Activated CD4-positive, alpha-beta T cell treated with anti-CD3 and anti-CD28 coated beads, Interleukin-2, amount 10 ng/mL, durations not matched to agents 24 days and 14 days (primary cell): ENCODE data around the gene ASH1L. TPM values are rescaled to one million over a fixed set of nuclear protein-coding genes. Genes with fewer than 3 reads are reported as not detected.
"Not testable (repeated sequence)": the region's sequence is repeated elsewhere in the genome, so short reads cannot be mapped to it uniquely, and the experiment has no call there.

ENCODE experiments used
- DNase-seq: peaks from one replicate; pipeline ENCODE4 v3.0.0; 2022
- H3K27ac Mint-ChIP-seq: one replicate; pipeline ENCODE4 v1.8.0; 2022; ENCODE audit warnings: mild to moderate bottlenecking, mixed read lengths
- H3K27me3 Mint-ChIP-seq: one replicate; pipeline ENCODE4 v1.8.0; 2022; ENCODE audit warnings: mixed read lengths
- H3K36me3 Mint-ChIP-seq: one replicate; pipeline ENCODE4 v1.8.0; 2022; ENCODE audit warnings: low read depth, mild to moderate bottlenecking, mixed read lengths
- H3K4me1 Mint-ChIP-seq: one replicate; pipeline ENCODE4 v1.8.0; 2021; ENCODE audit warnings: mixed read lengths
- H3K4me3 Mint-ChIP-seq: one replicate; pipeline ENCODE4 v1.8.0; 2022; ENCODE audit warnings: mild to moderate bottlenecking, moderate library complexity, mixed read lengths
- H3K9me3 Mint-ChIP-seq: one replicate; pipeline ENCODE4 v1.8.0; 2021; ENCODE audit warnings: mixed read lengths
- intact Hi-C: fragments of 100-400 bp; cut with micrococcal nuclease; formaldehyde crosslinking; loops from one replicate; pipeline ENCODE4 v1.15.1; 2023
- total RNA-seq: library from RNA; stranded (reverse); gene quantifications from 2 replicates; pipeline ENCODE4 v1.2.3, GENCODE V29; 2022

The ASH1L gene
- total RNA-seq, 1 donor from 2014 or later, result 44.7 TPM

DNA sequence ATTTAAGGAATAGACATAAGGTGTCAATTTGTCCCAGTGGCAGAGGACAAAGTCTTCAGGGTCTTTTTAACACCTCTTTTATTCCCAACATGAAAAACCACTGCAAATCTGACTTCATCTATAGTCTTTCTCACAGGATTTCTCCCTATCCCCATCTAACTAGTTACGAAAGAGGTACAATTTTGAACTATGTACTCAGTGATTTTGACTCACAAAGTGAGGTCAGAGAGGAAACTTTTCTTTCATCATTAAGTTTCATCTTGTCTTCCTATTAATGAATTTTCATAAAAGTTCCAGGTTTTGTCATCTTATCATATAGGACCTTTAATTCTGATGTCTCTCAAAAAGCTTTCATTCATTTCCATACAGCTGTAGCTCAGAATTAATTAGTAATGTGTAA is 63.3 kb downstream of the ASH1L start:
- intact Hi-C loops, result no loop called here
- H3K4me3 Mint-ChIP-seq, result no peak overlapping the region
- no peak overlapping the region for H3K27ac Mint-ChIP-seq
- no peaks in the 10 kb centered on the region for H3K27me3 Mint-ChIP-seq
- H3K4me1 Mint-ChIP-seq, result peaks cover 16% of the 10 kb centered on the region
- DNase-seq, result no peak
- peaks cover 4% of the 10 kb centered on the region for H3K36me3 Mint-ChIP-seq
- no peaks in the 10 kb centered on the region for H3K9me3 Mint-ChIP-seq

DNA sequence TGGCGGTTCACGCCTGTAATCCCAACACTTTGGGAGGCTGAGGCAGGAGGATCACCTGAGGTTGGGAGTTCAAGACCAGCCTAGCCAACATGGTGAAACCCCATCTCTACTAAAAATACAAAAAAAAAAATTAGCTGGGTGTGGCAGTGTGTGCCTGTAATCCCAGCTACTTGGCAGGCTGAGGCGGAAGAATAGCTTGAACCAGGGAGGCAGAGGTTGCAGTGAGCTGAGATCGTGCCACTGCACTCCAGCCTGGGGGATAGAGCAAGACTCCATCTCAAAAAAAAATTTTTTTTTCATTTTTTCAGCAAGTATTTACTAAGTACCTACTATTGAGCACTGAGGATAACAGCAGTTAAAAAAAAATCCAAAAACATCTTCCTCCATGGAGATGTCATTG is 69.0 kb downstream of the ASH1L start:
- H3K36me3 Mint-ChIP-seq, H3K27me3 Mint-ChIP-seq, H3K4me3 Mint-ChIP-seq, H3K4me1 Mint-ChIP-seq, H3K9me3 Mint-ChIP-seq, DNase-seq, H3K27ac Mint-ChIP-seq, intact Hi-C loops: not testable (repeated sequence)

DNA sequence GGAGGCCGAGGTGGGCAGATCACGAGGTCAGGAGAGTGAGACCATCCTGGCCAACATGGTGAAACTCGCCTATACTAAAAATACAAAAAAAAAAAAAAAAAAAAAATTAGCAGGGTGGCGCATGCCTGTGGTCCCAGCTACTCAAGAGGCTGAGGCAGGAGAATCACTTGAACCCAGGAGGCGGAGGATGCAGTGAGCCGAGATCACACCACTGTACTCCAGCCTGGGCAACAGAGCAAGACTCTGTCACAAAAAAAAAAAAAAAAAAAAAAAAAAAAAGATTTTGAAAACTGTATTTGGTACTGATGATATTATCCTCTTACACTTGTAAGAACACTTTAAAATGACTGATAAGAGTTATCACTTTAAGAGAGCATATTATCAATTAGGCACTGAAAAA is 74.2 kb downstream of the ASH1L start:
- H3K4me3 Mint-ChIP-seq, result not testable (repeated sequence)

DNA sequence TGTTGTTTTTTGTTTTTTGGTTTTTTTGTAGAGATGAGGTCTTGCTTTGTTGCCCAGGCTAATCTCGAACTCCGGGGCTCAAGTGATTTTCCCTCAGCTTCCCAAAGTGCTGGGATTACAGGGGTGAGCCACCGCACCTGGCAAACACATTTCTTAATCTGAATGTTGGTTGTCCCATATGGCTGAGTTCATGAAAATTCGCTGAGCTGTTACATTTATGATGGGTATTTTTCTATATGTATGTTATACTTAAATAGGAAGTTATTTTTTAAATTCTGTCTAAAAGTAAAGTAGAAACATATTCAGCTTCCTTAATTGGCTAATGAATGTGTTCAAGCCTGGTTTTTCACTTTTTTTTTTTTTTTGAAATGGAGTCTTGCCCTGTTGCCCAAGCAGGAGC is 75.1 kb downstream of the ASH1L start:
- intact Hi-C loops, result no loop called here
- H3K9me3 Mint-ChIP-seq, result no peaks in the 10 kb centered on the region

More for the DNA sequence above, 74.2 kb downstream of the ASH1L start:
- DNase-seq, H3K36me3 Mint-ChIP-seq, H3K27ac Mint-ChIP-seq, H3K27me3 Mint-ChIP-seq, H3K9me3 Mint-ChIP-seq, H3K4me1 Mint-ChIP-seq, intact Hi-C loops: not testable (repeated sequence)

DNA sequence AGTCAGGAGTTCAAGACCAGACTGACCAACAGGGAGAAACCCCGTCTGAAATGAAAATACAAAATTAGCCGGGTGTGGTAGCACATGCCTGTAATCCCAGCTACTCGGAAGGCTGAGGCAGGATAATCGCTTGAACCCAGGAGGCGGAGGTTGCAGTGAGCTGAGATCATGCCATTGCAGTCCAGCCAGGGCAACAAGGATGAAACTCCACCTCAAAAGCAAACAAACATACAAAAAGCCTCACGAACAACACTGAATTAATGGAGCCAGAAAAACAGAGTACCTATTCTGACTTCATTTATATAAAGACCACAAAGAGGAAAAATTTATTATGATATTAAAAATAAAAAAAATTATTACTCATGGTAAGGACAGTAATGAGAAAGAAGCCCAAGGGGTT is 75.7 kb downstream of the ASH1L start:
- H3K4me1 Mint-ChIP-seq, H3K27me3 Mint-ChIP-seq, intact Hi-C loops, H3K27ac Mint-ChIP-seq, DNase-seq, H3K9me3 Mint-ChIP-seq, H3K4me3 Mint-ChIP-seq: not testable (repeated sequence)
- H3K36me3 Mint-ChIP-seq, result peaks cover 16% of the 10 kb centered on the region

More for the DNA sequence above, 75.1 kb downstream of the ASH1L start:
- DNase-seq, result no peak
- Mint-ChIP-seq H3K27me3 (no peaks in the 10 kb centered on the region), H3K4me3 (no peak overlapping the region), H3K27ac (no peak overlapping the region), H3K4me1 (peaks cover 9% of the 10 kb centered on the region), H3K36me3 (peaks cover 12% of the 10 kb centered on the region)

DNA sequence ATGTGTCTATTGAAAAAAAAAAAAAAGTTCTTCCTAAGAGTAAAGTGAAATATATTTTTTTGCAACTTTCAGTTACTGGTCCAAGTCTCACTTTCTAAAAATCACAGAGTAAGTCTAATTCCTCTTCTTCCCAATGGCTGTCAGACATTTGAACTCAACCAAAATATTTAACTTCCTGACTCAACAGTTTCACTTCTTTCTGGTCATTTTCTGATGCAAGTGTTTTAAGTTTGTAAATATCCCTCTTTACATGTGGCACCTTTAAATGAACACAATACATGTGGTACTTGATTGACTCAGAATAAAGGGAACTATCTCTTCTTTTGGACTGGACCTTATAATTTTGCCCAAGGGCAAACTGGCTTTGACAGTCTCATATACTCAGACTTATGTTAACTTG is 76.7 kb downstream of the ASH1L start:
- no peak for DNase-seq
- H3K4me1 Mint-ChIP-seq, result peaks cover 9% of the 10 kb centered on the region
- H3K27me3 Mint-ChIP-seq, result no peaks in the 10 kb centered on the region
- no peaks in the 10 kb centered on the region for H3K9me3 Mint-ChIP-seq
- H3K36me3 Mint-ChIP-seq, result peaks cover 26% of the 10 kb centered on the region
- H3K4me3 Mint-ChIP-seq, result no peak overlapping the region
- H3K27ac Mint-ChIP-seq, result peak overlapping the region; percentile 20
- intact Hi-C loops, result no loop called here

DNA sequence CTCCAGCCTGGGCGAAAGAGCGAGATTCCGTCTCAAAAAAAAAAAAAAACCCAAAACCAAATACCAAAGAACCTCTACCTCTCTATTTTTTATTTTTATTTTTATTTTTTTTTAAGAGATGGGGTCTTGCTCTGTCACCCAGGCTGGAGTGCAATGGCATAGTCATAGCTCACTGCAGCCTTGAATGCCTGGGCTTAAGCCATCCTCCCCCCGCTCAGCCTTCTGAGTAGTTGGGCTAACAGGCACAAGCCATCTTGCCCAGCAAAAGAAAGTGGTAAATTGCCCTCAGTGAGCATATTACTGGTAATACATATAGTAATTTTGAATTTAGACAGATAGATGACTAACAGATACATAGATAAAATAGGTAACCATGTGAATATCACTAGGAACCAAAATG is 77.4 kb downstream of the ASH1L start:
- H3K27me3 Mint-ChIP-seq, result no peaks in the 10 kb centered on the region
- H3K36me3 Mint-ChIP-seq, result peaks cover 31% of the 10 kb centered on the region
- no peak for DNase-seq
- H3K27ac Mint-ChIP-seq, result no peak overlapping the region
- no peak overlapping the region for H3K4me3 Mint-ChIP-seq
- peaks cover 7% of the 10 kb centered on the region for H3K4me1 Mint-ChIP-seq
- H3K9me3 Mint-ChIP-seq, result no peaks in the 10 kb centered on the region
- intact Hi-C loops, result no loop called here

DNA sequence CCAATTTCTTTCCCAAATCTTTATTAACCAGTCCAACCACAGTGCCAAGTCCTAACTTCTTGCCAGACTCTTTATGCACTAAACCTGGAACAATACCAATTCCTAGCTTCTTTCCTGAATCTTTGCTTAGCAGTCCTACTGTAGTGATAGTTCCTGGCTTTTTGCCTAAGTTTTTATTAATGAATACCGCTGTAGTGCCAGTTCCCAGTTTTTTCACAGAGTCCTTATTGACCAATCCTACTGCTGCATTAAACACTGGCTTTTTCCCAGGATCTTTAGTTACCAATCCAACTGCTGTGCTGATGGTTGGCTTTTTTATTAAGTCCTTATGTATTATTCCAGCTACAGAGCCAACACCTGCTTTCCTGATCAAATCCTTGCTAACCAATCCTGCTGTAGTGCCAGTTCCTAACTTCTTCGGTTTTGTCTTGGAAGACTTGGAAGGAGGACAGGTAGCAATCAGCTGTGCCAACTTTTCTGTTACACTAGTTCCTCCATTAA is 80.8 kb downstream of the ASH1L start:
- Mint-ChIP-seq H3K9me3 (no peaks in the 10 kb centered on the region), H3K36me3 (peaks cover 49% of the 10 kb centered on the region), H3K4me1 (peaks cover 17% of the 10 kb centered on the region), H3K27me3 (no peaks in the 10 kb centered on the region), H3K4me3 (no peak overlapping the region), H3K27ac (no peak overlapping the region)
- no peak for DNase-seq
- intact Hi-C loops, result no loop called here

DNA sequence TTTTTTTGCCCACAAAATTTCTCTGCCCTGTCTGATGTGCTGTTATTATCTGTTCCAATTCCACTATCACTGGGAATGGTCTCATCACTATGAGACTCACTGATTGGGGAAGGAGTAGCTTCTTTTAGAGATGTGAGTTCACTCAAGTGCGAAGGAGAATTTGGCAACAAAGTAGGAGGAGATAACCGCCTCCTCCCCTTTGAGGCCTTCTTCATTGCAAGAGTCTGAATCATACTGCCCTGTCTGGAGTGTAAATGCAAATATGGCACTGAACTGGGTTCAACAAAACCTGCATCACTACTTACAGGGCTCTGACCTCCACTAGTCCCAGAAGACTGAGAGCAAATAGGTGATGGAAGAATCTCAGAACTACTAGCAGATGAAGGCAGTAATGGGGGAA is 83.4 kb downstream of the ASH1L start:
- Mint-ChIP-seq H3K27ac (peak overlapping the region; percentile 30), H3K9me3 (no peaks in the 10 kb centered on the region), H3K27me3 (no peaks in the 10 kb centered on the region), H3K36me3 (peaks cover 59% of the 10 kb centered on the region), H3K4me1 (peaks cover 13% of the 10 kb centered on the region), H3K4me3 (no peak overlapping the region)
- intact Hi-C loops, result no loop called here
- DNase-seq, result peak; percentile 50

DNA sequence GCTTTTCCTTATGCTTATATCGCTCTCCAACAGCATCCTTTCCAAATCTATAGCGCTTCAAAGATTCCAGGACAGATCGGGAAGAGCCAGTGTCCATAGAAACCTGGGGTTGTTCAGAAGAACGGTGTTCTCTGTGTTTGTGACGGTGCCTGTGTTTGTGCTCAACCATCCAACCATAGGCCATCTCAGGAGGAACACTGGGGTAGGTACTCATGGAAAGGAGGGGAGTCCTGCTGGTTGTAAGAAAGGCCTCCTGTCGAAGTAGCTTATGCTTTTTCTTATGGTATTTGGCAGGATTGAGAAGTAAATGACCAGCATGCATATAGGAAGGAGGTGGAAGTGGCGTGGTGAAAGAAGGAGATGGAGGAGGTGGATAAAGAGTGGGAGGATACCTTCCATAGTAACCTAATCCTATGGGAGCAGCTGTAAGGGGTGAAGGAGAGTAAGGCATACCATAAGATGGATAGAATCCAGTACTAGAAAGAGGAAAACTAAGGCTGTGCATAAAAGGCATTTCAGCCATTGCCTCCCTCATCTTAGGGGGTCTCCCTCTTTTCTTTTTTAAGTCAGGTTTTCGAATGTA is 84.2 kb downstream of the ASH1L start:
- H3K9me3 Mint-ChIP-seq, result no peaks in the 10 kb centered on the region
- H3K27me3 Mint-ChIP-seq, result no peaks in the 10 kb centered on the region
- H3K4me1 Mint-ChIP-seq, result peaks cover 13% of the 10 kb centered on the region
- H3K36me3 Mint-ChIP-seq, result peaks cover 62% of the 10 kb centered on the region
- H3K27ac Mint-ChIP-seq, result peak overlapping the region; percentile 16
- intact Hi-C loops, result no loop called here
- H3K4me3 Mint-ChIP-seq, result no peak overlapping the region
- DNase-seq, result no peak

DNA sequence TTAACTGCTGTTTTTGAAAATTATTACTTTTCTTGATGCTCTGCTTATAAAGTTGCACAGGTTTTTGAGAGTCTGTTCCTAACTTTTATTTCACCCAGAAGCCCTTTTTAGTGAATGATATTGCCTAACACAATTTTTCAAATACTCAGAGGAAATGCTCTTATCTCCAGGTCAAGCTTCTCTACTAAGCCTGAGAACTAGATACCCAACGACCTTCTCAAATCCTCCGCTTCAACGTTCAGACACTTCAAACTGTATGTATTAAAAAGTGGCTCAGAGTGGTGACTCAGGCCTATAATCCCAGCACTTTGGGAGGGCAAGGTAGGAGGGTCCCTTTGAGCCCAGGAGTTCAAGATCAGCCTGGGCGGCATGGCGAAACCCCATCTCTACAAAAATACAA is 88.5 kb downstream of the ASH1L start:
- Mint-ChIP-seq H3K36me3 (peaks cover 58% of the 10 kb centered on the region), H3K9me3 (peaks cover 4% of the 10 kb centered on the region), H3K27ac (no peak overlapping the region), H3K4me3 (no peak overlapping the region), H3K27me3 (no peaks in the 10 kb centered on the region), H3K4me1 (peaks cover 10% of the 10 kb centered on the region)
- DNase-seq, result peak; percentile 37
- intact Hi-C loops, result no loop called here

DNA sequence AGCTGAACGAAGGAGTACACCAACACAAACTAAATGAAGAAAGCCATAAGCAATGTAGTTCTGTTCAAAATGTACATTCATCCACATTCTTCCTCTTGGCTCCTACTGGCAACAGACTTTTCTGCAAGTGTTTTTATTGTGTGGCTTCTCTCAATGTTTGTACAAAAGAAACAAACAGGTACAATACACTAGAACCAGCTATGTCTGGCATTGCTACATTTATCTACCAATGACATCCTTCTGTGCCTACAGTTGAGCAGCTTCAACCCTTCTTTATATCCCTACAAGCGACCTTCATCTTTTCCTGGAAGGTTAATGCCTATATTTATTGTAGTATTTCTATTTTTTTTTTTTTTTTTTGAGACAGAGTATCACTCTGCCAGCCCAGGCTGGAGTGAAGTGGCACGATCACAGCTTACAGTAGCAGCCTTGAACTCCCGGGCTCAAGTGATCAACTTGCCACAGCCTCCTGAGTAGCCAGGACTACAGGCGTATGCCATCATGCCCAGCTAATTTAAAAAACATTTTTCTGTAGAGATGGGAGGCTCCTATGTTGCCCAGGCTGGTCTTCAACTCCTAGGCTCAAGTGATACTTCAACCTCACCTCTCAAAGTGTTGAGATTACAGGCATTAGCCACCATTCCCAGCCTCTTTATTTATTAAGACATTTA is 89.3 kb downstream of the ASH1L start:
- H3K36me3 Mint-ChIP-seq, result peaks cover 49% of the 10 kb centered on the region
- H3K9me3 Mint-ChIP-seq, result peaks cover 4% of the 10 kb centered on the region
- H3K27me3 Mint-ChIP-seq, result no peaks in the 10 kb centered on the region
- H3K27ac Mint-ChIP-seq, result no peak overlapping the region
- H3K4me3 Mint-ChIP-seq, result no peak overlapping the region
- intact Hi-C loops, result no loop called here
- H3K4me1 Mint-ChIP-seq, result peaks cover 9% of the 10 kb centered on the region
- peak; percentile 34 for DNase-seq

DNA sequence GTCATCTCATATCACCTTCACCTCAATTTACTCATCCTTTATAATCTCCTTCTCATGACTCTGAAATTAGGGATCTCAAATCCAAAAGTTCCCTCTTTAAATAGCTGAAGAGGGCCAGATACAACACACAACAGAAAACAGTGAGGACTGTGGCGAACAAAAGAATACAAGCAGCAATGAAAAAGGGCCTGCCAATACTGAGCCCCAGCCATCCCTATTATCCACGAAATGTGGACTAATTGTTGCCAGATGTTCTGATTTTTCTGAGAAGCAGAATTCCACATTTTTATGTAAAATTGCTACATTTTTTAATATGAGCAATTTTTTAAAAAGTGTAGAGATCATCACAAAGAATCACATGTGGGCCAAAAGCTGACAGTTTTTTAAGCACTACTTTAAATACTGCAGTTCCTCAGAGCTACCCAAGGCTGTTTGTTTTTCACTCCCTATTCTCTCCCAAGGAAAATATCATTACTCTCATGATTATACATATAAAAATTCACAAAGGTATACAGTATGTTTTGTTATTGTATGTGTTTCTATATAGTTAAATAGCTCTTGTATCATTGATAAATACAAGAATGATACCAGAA is 90.0 kb downstream of the ASH1L start:
- Mint-ChIP-seq H3K9me3 (peaks cover 4% of the 10 kb centered on the region), H3K27me3 (no peaks in the 10 kb centered on the region), H3K27ac (no peak overlapping the region), H3K4me3 (no peak overlapping the region), H3K4me1 (peaks cover 9% of the 10 kb centered on the region), H3K36me3 (peaks cover 46% of the 10 kb centered on the region)
- intact Hi-C loops, result no loop called here
- DNase-seq, result no peak

DNA sequence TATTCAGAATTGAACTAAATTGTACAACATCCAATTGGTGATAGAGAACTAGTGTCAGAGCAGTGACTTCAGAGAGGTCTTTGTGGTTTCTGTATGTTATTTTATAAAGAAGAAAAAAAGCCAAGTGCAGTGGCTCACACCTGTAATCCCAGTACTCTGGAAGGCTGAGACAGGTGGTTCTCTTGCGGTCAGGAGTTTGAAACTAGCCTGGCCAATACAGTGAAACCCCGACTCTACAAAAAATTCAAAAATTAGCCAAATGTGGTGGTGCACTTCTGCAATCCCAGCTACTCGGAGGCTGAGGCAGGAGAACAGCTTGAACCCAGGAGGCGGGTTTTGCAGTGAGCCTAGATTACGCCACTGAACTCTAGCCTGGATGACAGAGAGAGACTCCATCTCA is 90.7 kb downstream of the ASH1L start:
- Mint-ChIP-seq H3K4me1 (peaks cover 13% of the 10 kb centered on the region), H3K4me3 (no peak overlapping the region), H3K27me3 (no peaks in the 10 kb centered on the region), H3K9me3 (peaks cover 4% of the 10 kb centered on the region), H3K27ac (no peak overlapping the region), H3K36me3 (peaks cover 46% of the 10 kb centered on the region)
- intact Hi-C loops, result no loop called here
- peak; percentile 26 for DNase-seq
